HFFc6 (cell line): ENCODE measurements around the gene GFPT2. TPM values are rescaled to one million over a fixed set of nuclear protein-coding genes. Genes with fewer than 3 reads are reported as not detected.

Experiments
- DNase-seq: peaks from one replicate; pipeline ENCODE4 v3.0.0-alpha.2; 2018
- H3K27ac Mint-ChIP-seq: 2 replicates; pipeline ENCODE4 v1.8.0; 2020; ENCODE audit warnings: mild to moderate bottlenecking, mixed read lengths
- H3K27me3 Mint-ChIP-seq: 2 replicates; pipeline ENCODE4 v1.8.0; 2021; ENCODE audit warnings: mild to moderate bottlenecking, moderate library complexity, mixed read lengths; ENCODE audit not compliant: insufficient read depth
- H3K36me3 Mint-ChIP-seq: 2 replicates; pipeline ENCODE4 v1.8.0; 2021; ENCODE audit warnings: low read depth, mixed read lengths
- H3K4me1 Mint-ChIP-seq: 2 replicates; pipeline ENCODE4 v1.8.0; 2020; ENCODE audit warnings: low read depth, mixed read lengths
- H3K4me3 Mint-ChIP-seq: 2 replicates; pipeline ENCODE4 v1.8.0; 2020; ENCODE audit warnings: mild to moderate bottlenecking, moderate library complexity, mixed read lengths
- H3K9me3 Mint-ChIP-seq: 2 replicates; pipeline ENCODE4 v1.8.0; 2020; ENCODE audit warnings: mild to moderate bottlenecking, mixed read lengths
- total RNA-seq, 6 experiments: library from RNA; stranded (reverse); fragmentation: NEBNext Ultra II Directional; extraction: Animal tissue kit (Norgen Biotek cat#: 25700); gene quantifications; 2 replicates in 1 of 6; 3 replicates in 5 of 6; pipeline ENCODE4 v1.2.3, GENCODE V29; 2021
- TF ChIP-seq, protein P1 (sequence below): fragments of 200-600 bp; sonication (generic); IDR thresholded peaks from 2 replicates; pipeline ENCODE4 v1.5.0; 2021; ENCODE audit warnings: antibody characterized with exemption, mild to moderate bottlenecking

GFPT2 gene
- total RNA-seq, 6 experiments from 2014 or later = 0.54 to 3.8 (median 1.1) TPM

DNA sequence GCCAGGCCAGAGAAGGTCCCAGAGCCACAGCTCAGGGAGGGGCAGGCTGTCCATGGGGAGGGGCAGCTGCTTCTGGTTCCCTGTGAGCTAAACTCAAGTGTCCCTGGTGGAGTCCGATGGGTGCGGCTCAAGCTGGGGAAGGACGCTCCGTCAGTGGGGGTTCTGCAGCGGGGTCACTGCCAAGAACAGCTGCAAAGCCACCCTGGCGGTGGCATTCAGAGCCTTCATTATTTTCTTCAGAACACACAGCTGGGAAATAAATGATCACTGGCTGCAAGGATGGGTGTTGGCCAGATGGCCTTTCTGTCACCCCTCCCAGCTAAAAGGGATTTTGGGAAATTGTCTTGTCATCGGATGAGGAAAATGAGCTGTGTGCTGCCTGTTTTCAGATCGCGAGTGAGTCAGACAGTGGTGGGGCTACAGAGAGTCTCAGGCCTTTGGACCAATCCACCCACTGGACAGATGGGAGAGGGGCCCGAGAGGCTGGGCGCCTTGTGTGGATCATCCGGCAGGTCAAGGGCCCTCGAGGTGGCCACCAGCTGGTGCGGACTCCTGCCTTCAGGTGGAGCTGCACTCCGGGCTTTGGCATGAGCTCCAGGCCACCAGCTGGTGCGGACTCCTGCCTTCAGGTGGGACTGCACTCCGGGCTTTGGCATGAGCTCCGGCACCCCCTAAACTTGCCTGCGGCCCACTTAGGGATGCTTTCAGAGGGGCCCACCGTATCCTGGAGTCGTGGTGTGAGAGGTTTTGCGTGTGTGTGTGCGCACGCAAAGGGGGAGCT is 17.9 kb upstream of the GFPT2 start:
- no peaks in the 10 kb centered on the region for H3K36me3 Mint-ChIP-seq
- DNase-seq = no peak

DNA sequence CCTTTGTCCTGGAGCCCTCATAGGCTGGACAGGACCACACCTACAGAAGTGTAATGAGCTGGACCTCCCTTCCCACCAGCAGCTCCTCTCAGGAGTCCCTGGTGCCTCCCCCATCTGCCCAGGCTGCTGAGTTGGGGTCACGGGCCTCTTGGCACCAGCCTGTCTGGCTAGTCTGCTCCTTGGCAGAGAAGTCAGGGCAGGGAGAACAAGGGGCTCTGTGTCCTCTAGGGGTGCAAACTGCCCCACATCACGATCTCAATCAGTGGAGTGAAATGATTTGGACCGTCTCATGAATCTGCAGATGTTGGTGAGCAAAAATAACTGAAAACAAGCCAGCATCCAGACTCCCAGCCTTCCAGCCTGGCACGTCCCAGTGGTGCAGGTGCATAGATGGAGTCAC is 14.9 kb upstream of the GFPT2 start:
- no peak overlapping the region for H3K4me3 Mint-ChIP-seq
- no peaks in the 10 kb centered on the region for H3K36me3 Mint-ChIP-seq
- no peak overlapping the region for H3K27ac Mint-ChIP-seq
- no peak for DNase-seq
- TF ChIP-seq, protein P1, sequence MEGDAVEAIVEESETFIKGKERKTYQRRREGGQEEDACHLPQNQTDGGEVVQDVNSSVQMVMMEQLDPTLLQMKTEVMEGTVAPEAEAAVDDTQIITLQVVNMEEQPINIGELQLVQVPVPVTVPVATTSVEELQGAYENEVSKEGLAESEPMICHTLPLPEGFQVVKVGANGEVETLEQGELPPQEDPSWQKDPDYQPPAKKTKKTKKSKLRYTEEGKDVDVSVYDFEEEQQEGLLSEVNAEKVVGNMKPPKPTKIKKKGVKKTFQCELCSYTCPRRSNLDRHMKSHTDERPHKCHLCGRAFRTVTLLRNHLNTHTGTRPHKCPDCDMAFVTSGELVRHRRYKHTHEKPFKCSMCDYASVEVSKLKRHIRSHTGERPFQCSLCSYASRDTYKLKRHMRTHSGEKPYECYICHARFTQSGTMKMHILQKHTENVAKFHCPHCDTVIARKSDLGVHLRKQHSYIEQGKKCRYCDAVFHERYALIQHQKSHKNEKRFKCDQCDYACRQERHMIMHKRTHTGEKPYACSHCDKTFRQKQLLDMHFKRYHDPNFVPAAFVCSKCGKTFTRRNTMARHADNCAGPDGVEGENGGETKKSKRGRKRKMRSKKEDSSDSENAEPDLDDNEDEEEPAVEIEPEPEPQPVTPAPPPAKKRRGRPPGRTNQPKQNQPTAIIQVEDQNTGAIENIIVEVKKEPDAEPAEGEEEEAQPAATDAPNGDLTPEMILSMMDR = no peak
- peaks cover 7% of the 10 kb centered on the region for H3K27me3 Mint-ChIP-seq
- peaks cover 7% of the 10 kb centered on the region for H3K4me1 Mint-ChIP-seq
- H3K9me3 Mint-ChIP-seq = no peaks in the 10 kb centered on the region

More for the DNA sequence above, 17.9 kb upstream of the GFPT2 start:
- Mint-ChIP-seq H3K4me1 (peaks cover 4% of the 10 kb centered on the region), H3K27ac (no peak overlapping the region), H3K4me3 (no peak overlapping the region), H3K9me3 (no peaks in the 10 kb centered on the region; the same call in 1 of the 2 replicates), H3K27me3 (peaks cover 14% of the 10 kb centered on the region)
- TF ChIP-seq, protein P1 = no peak

GRCh38 chr5:180367300-180367699 is 14.2 kb upstream of the GFPT2 start:
- no peaks in the 10 kb centered on the region for H3K36me3 Mint-ChIP-seq
- peaks cover 9% of the 10 kb centered on the region for H3K27me3 Mint-ChIP-seq
- DNase-seq = no peak
- no peaks in the 10 kb centered on the region for H3K9me3 Mint-ChIP-seq
- no peak overlapping the region for H3K4me3 Mint-ChIP-seq
- no peak overlapping the region for H3K27ac Mint-ChIP-seq
- peaks cover 7% of the 10 kb centered on the region for H3K4me1 Mint-ChIP-seq
- TF ChIP-seq, protein P1 = no peak

- peak; percentile 0 for DNase-seq
- Mint-ChIP-seq H3K27me3 (peaks cover 9% of the 10 kb centered on the region), H3K27ac (no peak overlapping the region; the same call in 1 of the 2 replicates), H3K4me3 (peak overlapping the region; percentile 44; the same call in 1 of the 2 replicates), H3K36me3 (no peaks in the 10 kb centered on the region), H3K4me1 (peaks cover 7% of the 10 kb centered on the region), H3K9me3 (no peaks in the 10 kb centered on the region)
- TF ChIP-seq, protein P1 = no peak
These were observed 13.2 kb upstream of the GFPT2 start for GRCh38 chr5:180366326-180366725.

GRCh38 chr5:180365829-180366228 is 12.7 kb upstream of the GFPT2 start:
- H3K36me3 Mint-ChIP-seq = no peaks in the 10 kb centered on the region
- no peak for DNase-seq
- H3K4me1 Mint-ChIP-seq = peaks cover 7% of the 10 kb centered on the region
- no peaks in the 10 kb centered on the region for H3K9me3 Mint-ChIP-seq
- peaks cover 9% of the 10 kb centered on the region for H3K27me3 Mint-ChIP-seq
- H3K27ac Mint-ChIP-seq = no peak overlapping the region
- H3K4me3 Mint-ChIP-seq = peak overlapping the region; percentile 44; the same call in 1 of the 2 replicates
- TF ChIP-seq, protein P1 = no peak
